OCI-LY3 (cell line): ENCODE data around the gene PLCL1.
A peak's percentile ranks its signal among the peaks of the same experiment; 100 is the strongest.

Source experiments
- H2AFZ ChIP-seq: fragments of 200-600, 300-600 bp; shearing (Covaris generic); 2 replicates; pipeline ENCODE4 v1.6.0; 2014; ENCODE audit warnings: antibody characterized with exemption, low read depth, low read length
- H3K27ac ChIP-seq: fragments of 200-600, 300-600 bp; sonication (generic); 2 replicates; pipeline ENCODE4 v1.5.1; 2014; ENCODE audit warnings: mild to moderate bottlenecking, low read length, moderate library complexity, mixed read lengths
- H3K27me3 ChIP-seq: fragments of 200-600, 300-600 bp; sonication (generic); 2 replicates; pipeline ENCODE4 v1.6.1; 2014; ENCODE audit warnings: low read depth, low read length, mixed read lengths
- H3K36me3 ChIP-seq: fragments of 200-600, 300-600 bp; sonication (generic); replicated peaks from 2 replicates; pipeline ENCODE3; 2014; ENCODE audit warnings: low read depth, low read length, mixed read lengths
- H3K4me1 ChIP-seq: fragments of 300-600, 200-600 bp; sonication (generic); 2 replicates; pipeline ENCODE4 v1.6.1; 2014; ENCODE audit warnings: low read length, mixed read lengths
- H3K4me2 ChIP-seq: fragments of 200-600, 300-600 bp; sonication (generic); 2 replicates; pipeline ENCODE4 v1.6.1; 2014; ENCODE audit warnings: low read length, mixed read lengths
- H3K4me3 ChIP-seq: fragments of 300-600, 200-600 bp; sonication (generic); 2 replicates; pipeline ENCODE4 v1.5.1; 2014; ENCODE audit warnings: antibody characterized with exemption, mild to moderate bottlenecking, low read length, moderate library complexity
- H3K79me2 ChIP-seq: fragments of 300-600, 200-600 bp; shearing (Covaris generic); 2 replicates; pipeline ENCODE4 v1.6.1; 2014; ENCODE audit warnings: mild to moderate bottlenecking, low read length, mixed read lengths
- H3K9ac ChIP-seq: fragments of 300-600, 200-600 bp; shearing (Covaris generic); 2 replicates; pipeline ENCODE4 v1.6.0; 2014; ENCODE audit warnings: mild to moderate bottlenecking, low read length, moderate library complexity
- H3K9me3 ChIP-seq: fragments of 200-600, 300-600 bp; shearing (Covaris generic); 2 replicates; pipeline ENCODE4 v1.6.1; 2014; ENCODE audit warnings: low read length, mixed read lengths; ENCODE audit not compliant: insufficient read depth
- H4K20me1 ChIP-seq: fragments of 200-600, 300-600 bp; sonication (generic); 2 replicates; pipeline ENCODE4 v1.6.1; 2016; ENCODE audit warnings: low read length, mixed read lengths; ENCODE audit not compliant: insufficient read depth
- CTCF ChIP-seq: fragments of 200-600, 300-600 bp; sonication (generic); IDR thresholded peaks from 2 replicates; pipeline ENCODE4 v1.5.1; 2014; ENCODE audit warnings: antibody characterized with exemption, low read length, low read depth
- EZH2phosphoT487 ChIP-seq: fragments of 200-600 bp; shearing (Covaris generic); IDR thresholded peaks from 2 replicates; pipeline ENCODE4 v1.6.1; 2018; ENCODE audit warnings: antibody characterized with exemption, mixed run types, low read depth

The PLCL1 gene

DNA sequence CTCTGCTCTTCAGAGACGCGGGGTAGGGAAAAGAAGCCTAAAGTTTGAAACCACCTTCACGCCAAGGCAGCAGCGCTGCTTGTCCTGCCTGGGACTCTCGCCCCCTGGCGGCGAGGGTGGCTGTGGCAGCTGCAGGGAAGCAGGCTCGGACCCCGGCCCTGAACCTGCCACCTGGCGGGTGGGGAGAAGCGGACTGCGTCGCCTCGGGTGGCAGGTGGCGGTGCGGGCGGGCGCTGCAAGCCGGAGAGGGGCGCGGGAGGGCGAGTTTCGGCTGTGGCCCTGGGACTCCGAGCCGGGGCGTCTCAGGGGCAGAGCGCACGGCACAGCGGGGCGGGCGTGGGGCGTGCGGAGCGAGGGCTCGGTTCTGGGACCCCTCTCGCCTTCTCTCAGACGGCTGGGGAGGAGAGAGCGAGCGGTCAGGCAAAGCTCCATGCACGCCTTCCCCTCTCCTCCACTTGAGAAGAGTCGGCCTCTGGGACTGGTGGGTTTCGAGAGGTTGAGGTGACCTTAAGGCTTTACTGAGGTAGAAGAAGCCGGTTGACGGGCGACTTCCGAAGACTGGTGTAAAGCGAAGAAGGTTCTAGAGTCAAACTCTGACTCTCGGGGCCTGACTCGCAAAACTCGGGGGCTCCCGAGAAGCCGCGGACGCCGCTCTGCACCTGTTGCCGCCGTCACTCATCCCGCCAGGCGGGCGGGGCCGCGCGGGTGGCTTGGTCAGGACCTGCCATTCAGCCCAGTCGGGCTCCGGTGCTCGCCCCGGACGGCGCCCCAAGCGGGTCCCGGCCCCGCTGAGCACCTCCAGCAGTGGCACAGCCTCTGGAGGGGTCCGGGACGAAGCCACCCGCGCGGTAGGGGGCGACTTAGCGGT is 18.1 kb upstream of the PLCL1 start:
- H3K27me3 ChIP-seq, result no peaks in the 10 kb centered on the region
- no peaks in the 10 kb centered on the region for H3K79me2 ChIP-seq
- TF ChIP-seq CTCF (no peak), EZH2phosphoT487 (no peak)
- H2AFZ ChIP-seq, result no peak overlapping the region
- H3K4me1 ChIP-seq, result peaks cover 6% of the 10 kb centered on the region
- H3K36me3 ChIP-seq, result no peaks in the 10 kb centered on the region
- no peak overlapping the region for H3K9ac ChIP-seq
- no peaks in the 10 kb centered on the region for H3K9me3 ChIP-seq
- no peak overlapping the region for H3K27ac ChIP-seq
- no peaks in the 10 kb centered on the region for H4K20me1 ChIP-seq
- no peak overlapping the region for H3K4me2 ChIP-seq
- no peak overlapping the region for H3K4me3 ChIP-seq

DNA sequence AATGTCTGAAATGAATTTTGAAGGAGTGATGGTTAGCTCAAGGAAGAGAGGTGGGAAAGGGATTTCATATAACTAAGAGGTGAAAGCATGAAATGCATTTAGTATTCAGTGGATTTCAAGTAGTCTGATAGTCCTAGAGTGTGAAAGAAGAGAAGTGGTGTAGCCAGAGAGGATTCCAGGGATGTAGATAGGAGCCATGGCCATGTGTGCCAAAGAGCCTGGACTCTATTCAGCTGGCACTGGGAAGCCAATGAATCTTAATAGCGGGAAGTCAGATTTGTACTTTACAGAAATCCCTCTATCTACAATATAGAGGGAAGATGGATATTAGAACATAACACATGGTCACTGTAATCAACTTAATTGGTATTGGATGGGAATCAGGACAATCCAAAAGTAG is 10.9 kb upstream of the PLCL1 start:
- Histone ChIP-seq H3K4me2 (no peak overlapping the region), H3K4me3 (no peak overlapping the region), H3K4me1 (no peaks in the 10 kb centered on the region), H2AFZ (no peak overlapping the region), H3K9ac (no peak overlapping the region), H3K27ac (no peak overlapping the region), H4K20me1 (no peaks in the 10 kb centered on the region), H3K9me3 (no peaks in the 10 kb centered on the region), H3K27me3 (no peaks in the 10 kb centered on the region), H3K79me2 (no peaks in the 10 kb centered on the region), H3K36me3 (no peaks in the 10 kb centered on the region)
- TF ChIP-seq EZH2phosphoT487, result no peak
- TF ChIP-seq CTCF, result no peak

DNA sequence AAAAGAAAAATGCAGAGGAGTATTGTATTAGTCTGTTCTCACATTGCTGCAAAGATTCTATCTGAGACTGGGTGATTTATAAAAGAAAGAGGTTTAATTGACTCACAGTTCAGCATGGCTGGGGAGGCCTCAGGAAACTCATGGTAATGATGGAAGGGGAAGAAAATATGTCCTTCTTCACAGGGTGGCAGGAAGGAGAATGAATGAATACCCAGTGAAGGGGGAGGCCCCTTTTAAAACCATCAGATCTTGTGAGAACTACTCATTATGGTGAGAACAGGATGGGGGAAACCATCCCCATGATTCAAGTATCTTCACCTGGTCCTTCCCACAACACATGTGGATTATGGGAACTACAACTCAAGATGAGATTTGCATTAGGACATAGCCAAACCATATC is 9.1 kb upstream of the PLCL1 start:
- no peaks in the 10 kb centered on the region for H3K36me3 ChIP-seq
- TF ChIP-seq EZH2phosphoT487, result no peak
- TF ChIP-seq CTCF, result no peak

GRCh38 chr2:197798187-197798586 is 6.2 kb upstream of the PLCL1 start:
- no peaks in the 10 kb centered on the region for H3K4me1 ChIP-seq
- no peaks in the 10 kb centered on the region for H3K9me3 ChIP-seq
- H4K20me1 ChIP-seq, result no peaks in the 10 kb centered on the region
- no peak overlapping the region for H2AFZ ChIP-seq
- H3K4me3 ChIP-seq, result no peak overlapping the region; the same call in 1 of the 2 replicates
- no peak for TF ChIP-seq CTCF
- TF ChIP-seq EZH2phosphoT487, result no peak
- H3K27ac ChIP-seq, result no peak overlapping the region
- no peaks in the 10 kb centered on the region for H3K36me3 ChIP-seq
- peak overlapping the region; percentile 11; the same call in 1 of the 2 replicates for H3K4me2 ChIP-seq
- peaks cover 8% of the 10 kb centered on the region; the same call in 1 of the 2 replicates for H3K27me3 ChIP-seq
- no peak overlapping the region for H3K9ac ChIP-seq
- no peaks in the 10 kb centered on the region for H3K79me2 ChIP-seq

More for the DNA sequence above, 9.1 kb upstream of the PLCL1 start:
- no peak overlapping the region for H3K4me2 ChIP-seq
- H3K4me3 ChIP-seq, result no peak overlapping the region
- no peak overlapping the region for H3K27ac ChIP-seq
- no peaks in the 10 kb centered on the region for H3K9me3 ChIP-seq
- no peaks in the 10 kb centered on the region for H3K4me1 ChIP-seq
- no peak overlapping the region for H2AFZ ChIP-seq
- H4K20me1 ChIP-seq, result no peaks in the 10 kb centered on the region
- H3K9ac ChIP-seq, result no peak overlapping the region
- H3K27me3 ChIP-seq, result peaks cover 4% of the 10 kb centered on the region; the same call in 1 of the 2 replicates
- H3K79me2 ChIP-seq, result no peaks in the 10 kb centered on the region
